Panc1 (cell line): ENCODE results near the gene TMEM131. TPM values are rescaled to one million over a fixed set of nuclear protein-coding genes. Genes with fewer than 3 reads are reported as not detected.

Experiments
- ATAC-seq: fragments of 200-7000 bp; cut with Tn5 transposase; 2 replicates; pipeline ENCODE4 v1.9.1; 2020; ENCODE audit warnings: mild to moderate bottlenecking, moderate library complexity
- BruUV-seq: library from RNA; stranded (reverse); fragments of 400-500 nt; replicated peaks from 2 replicates; lab custom pipeline; 2021; lab: Mats Ljungman, UMichigan
- CTCF ChIA-PET: fragments of 300-600 bp; sonication (Branson Sonifier 250); formaldehyde crosslinking; loops from one replicate; lab custom pipeline; 2022; ENCODE audit warnings: antibody characterized with exemption; lab: Charles Lee
- POLR2A ChIA-PET: fragments of 300-600 bp; sonication (Branson Sonifier 250); formaldehyde crosslinking; loops from one replicate; lab custom pipeline; 2022; ENCODE audit warnings: antibody characterized with exemption; lab: Charles Lee
- DNase-seq: peaks from one replicate; pipeline ENCODE4 v3.0.0-alpha.2; 2010; ENCODE audit warnings: low read depth, low spot score
- H3K27ac ChIP-seq: 2 replicates; pipeline ENCODE4 v1.5.1; 2011; ENCODE audit warnings: mild to moderate bottlenecking, low read length, inconsistent platforms
- H3K27me3 ChIP-seq: fragments of 200-500 bp; sonication (Bioruptor generic); 2 replicates; pipeline ENCODE4 v1.6.0; 2014; ENCODE audit warnings: low read length, inconsistent platforms; ENCODE audit not compliant: control insufficient read depth, insufficient read depth
- H3K36me3 ChIP-seq: fragments of 200-500 bp; sonication (Bioruptor generic); 2 replicates; pipeline ENCODE4 v1.5.1; 2014; ENCODE audit warnings: inconsistent platforms, mild to moderate bottlenecking, low read length, moderate library complexity; ENCODE audit not compliant: control insufficient read depth, insufficient read depth
- H3K4me1 ChIP-seq: 2 replicates; pipeline ENCODE4 v1.5.1; 2011; ENCODE audit warnings: inconsistent platforms, mild to moderate bottlenecking, low read length, moderate library complexity; ENCODE audit not compliant: control insufficient read depth, insufficient read depth
- H3K4me3 ChIP-seq, 2 experiments: 2 replicates each; pipeline ENCODE4 v1.5.1; 2011 to 2012; ENCODE audit warnings: low read depth in 2 of 2, low read length in 2 of 2, mild to moderate bottlenecking in 2 of 2, inconsistent platforms in 1 of 2, moderate library complexity in 1 of 2
- H3K9me3 ChIP-seq: fragments of 200-500 bp; sonication (Bioruptor generic); 2 replicates; pipeline ENCODE4 v1.5.1; 2014; ENCODE audit warnings: low read depth, mild to moderate bottlenecking, inconsistent platforms, low read length, moderate library complexity; ENCODE audit not compliant: control insufficient read depth, insufficient read depth
- POLR2AphosphoS5 ChIP-seq: IDR thresholded peaks from 2 replicates; pipeline ENCODE4 v1.6.1; 2012; ENCODE audit warnings: mild to moderate bottlenecking, low read depth, low read length, moderate library complexity
- REST ChIP-seq, 2 experiments: IDR thresholded peaks; 2 replicates each; pipeline ENCODE4 v1.6.1; 2011 to 2012; ENCODE audit warnings: low read depth in 2 of 2, control low read depth in 1 of 2, low read length in 1 of 2, mild to moderate bottlenecking in 1 of 2, moderate library complexity in 1 of 2; ENCODE audit not compliant: insufficient read depth in 1 of 2
- SIN3A ChIP-seq: IDR thresholded peaks from 2 replicates; pipeline ENCODE4 v1.6.1; 2012; ENCODE audit warnings: low read depth, mild to moderate bottlenecking, low read length, moderate library complexity, borderline replicate concordance; ENCODE audit not compliant: insufficient read depth
- TCF7L2 ChIP-seq: IDR thresholded peaks from 2 replicates; pipeline ENCODE4 v1.6.1; 2011; ENCODE audit warnings: mild to moderate bottlenecking, low read depth, low read length, inconsistent platforms
- in situ Hi-C: cut with HindIII; loops from 2 replicates; pipeline ENCODE4 v1.10.0; 2016; ENCODE audit warnings: low sequenced_read_pairs, low pct_unique_long_range_greater_than_20kb
- intact Hi-C: fragments of 100-400 bp; cut with micrococcal nuclease; formaldehyde crosslinking; loops from one replicate; pipeline ENCODE4 v1.10.0; 2022; ENCODE audit not compliant: unreplicated experiment
- total RNA-seq: library from RNA; stranded (reverse); gene quantifications from one replicate; pipeline ENCODE4 v1.2.1, GENCODE V29; 2021; ENCODE audit not compliant: unreplicated experiment
- TF ChIP-seq, protein P1 (sequence below): fragments of 450-650 bp; IDR thresholded peaks from 2 replicates; pipeline ENCODE4 v1.5.1; 2017; ENCODE audit warnings: mild to moderate bottlenecking

The TMEM131 gene
- total RNA-seq, 1 experiment from 2014 or later = 43.4 TPM

- Histone ChIP-seq H3K27ac (no peak overlapping the region), H3K36me3 (no peaks in the 10 kb centered on the region), H3K9me3 (no peaks in the 10 kb centered on the region), H3K4me1 (no peaks in the 10 kb centered on the region), H3K27me3 (no peaks in the 10 kb centered on the region), H3K4me3 (no peak overlapping the region)
- ATAC-seq = no peak
- CTCF ChIA-PET = interaction anchor here (0.6 kb wide), 1 partner anchor 47 kb away, joined by 5 read pairs; no protein-coding TSS in a partner anchor
- POLR2A ChIA-PET = no interaction called here
- intact Hi-C loops = no loop called here
- TF ChIP-seq TCF7L2 (no peak), SIN3A (no peak), REST (IDR thresholded peaks at IDR 0.05; ENCODE audit: insufficient read depth in 1 of 2, low read depth in 2 of 2, low read length in 1 of 2) (no peak), POLR2AphosphoS5 (no peak)
- TF ChIP-seq, protein P1, sequence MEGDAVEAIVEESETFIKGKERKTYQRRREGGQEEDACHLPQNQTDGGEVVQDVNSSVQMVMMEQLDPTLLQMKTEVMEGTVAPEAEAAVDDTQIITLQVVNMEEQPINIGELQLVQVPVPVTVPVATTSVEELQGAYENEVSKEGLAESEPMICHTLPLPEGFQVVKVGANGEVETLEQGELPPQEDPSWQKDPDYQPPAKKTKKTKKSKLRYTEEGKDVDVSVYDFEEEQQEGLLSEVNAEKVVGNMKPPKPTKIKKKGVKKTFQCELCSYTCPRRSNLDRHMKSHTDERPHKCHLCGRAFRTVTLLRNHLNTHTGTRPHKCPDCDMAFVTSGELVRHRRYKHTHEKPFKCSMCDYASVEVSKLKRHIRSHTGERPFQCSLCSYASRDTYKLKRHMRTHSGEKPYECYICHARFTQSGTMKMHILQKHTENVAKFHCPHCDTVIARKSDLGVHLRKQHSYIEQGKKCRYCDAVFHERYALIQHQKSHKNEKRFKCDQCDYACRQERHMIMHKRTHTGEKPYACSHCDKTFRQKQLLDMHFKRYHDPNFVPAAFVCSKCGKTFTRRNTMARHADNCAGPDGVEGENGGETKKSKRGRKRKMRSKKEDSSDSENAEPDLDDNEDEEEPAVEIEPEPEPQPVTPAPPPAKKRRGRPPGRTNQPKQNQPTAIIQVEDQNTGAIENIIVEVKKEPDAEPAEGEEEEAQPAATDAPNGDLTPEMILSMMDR = no peak
- no peak for DNase-seq
- BruUV-seq = no TSS peak
- in situ Hi-C loops = no loop called here
These were observed 248.5 kb downstream of the TMEM131 start for GRCh38 chr2:97747285-97747684.

- ATAC-seq = no peak
- in situ Hi-C loops = no loop called here
These were observed 250.1 kb downstream of the TMEM131 start for GRCh38 chr2:97745474-97746174.

More at GRCh38 chr2:97745474-97746174, 250.1 kb downstream of the TMEM131 start:
- Histone ChIP-seq H3K4me1 (no peaks in the 10 kb centered on the region), H3K4me3 (no peak overlapping the region), H3K27me3 (no peaks in the 10 kb centered on the region), H3K9me3 (no peaks in the 10 kb centered on the region), H3K36me3 (no peaks in the 10 kb centered on the region), H3K27ac (no peak overlapping the region)
- intact Hi-C loops = no loop called here
- DNase-seq = no peak
- TF ChIP-seq, protein P1 = no peak
- no peak for TF ChIP-seq POLR2AphosphoS5
- TF ChIP-seq REST (IDR thresholded peaks at IDR 0.05; ENCODE audit: insufficient read depth in 1 of 2, low read depth in 2 of 2, low read length in 1 of 2) = no peak
- no peak for TF ChIP-seq TCF7L2
- no peak for TF ChIP-seq SIN3A
- CTCF ChIA-PET = no interaction called here
- POLR2A ChIA-PET = no interaction called here
- BruUV-seq = no TSS peak
